IMR-90 (cell line): ENCODE results near the gene GRM4.

Source experiments
- CEBPB ChIP-seq: IDR thresholded peaks from 2 replicates; pipeline ENCODE4 v1.6.1; 2012; ENCODE audit warnings: low read depth, low read length, improper control_type of control experiment
- MXI1 ChIP-seq: IDR thresholded peaks from 2 replicates; pipeline ENCODE4 v1.6.1; 2012; ENCODE audit warnings: low read depth, mild to moderate bottlenecking, low read length, moderate library complexity, borderline replicate concordance
- POLR2A ChIP-seq: IDR thresholded peaks from 2 replicates; pipeline ENCODE4 v1.6.1; 2012; ENCODE audit warnings: mild to moderate bottlenecking, low read depth, low read length
- TF ChIP-seq, protein P1 (sequence below): conservative IDR thresholded peaks from 2 replicates; pipeline ENCODE4 v1.5.1; 2012; ENCODE audit warnings: mild to moderate bottlenecking, low read depth, low read length, improper control_type of control experiment

DNA sequence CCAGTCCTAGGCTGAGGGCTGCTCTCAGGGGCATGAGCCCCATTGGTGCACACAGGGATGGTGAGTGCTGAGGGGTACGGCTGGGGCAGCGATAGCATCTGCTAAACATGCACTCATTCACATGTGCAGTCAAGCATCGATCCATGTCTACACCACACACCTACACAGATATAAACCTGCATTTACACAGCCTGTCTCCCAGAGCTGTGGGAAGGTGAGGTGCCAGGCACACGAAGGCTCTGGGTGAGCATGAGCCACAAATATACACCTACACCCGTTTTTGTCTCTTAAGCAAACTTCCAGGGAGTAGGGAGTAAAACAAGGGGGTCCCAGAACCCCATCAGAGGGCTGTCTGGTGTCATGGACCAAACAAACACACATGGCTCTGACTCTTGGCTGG is 99.3 kb downstream of the GRM4 start:
- TF ChIP-seq, protein P1, sequence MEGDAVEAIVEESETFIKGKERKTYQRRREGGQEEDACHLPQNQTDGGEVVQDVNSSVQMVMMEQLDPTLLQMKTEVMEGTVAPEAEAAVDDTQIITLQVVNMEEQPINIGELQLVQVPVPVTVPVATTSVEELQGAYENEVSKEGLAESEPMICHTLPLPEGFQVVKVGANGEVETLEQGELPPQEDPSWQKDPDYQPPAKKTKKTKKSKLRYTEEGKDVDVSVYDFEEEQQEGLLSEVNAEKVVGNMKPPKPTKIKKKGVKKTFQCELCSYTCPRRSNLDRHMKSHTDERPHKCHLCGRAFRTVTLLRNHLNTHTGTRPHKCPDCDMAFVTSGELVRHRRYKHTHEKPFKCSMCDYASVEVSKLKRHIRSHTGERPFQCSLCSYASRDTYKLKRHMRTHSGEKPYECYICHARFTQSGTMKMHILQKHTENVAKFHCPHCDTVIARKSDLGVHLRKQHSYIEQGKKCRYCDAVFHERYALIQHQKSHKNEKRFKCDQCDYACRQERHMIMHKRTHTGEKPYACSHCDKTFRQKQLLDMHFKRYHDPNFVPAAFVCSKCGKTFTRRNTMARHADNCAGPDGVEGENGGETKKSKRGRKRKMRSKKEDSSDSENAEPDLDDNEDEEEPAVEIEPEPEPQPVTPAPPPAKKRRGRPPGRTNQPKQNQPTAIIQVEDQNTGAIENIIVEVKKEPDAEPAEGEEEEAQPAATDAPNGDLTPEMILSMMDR, result no peak
- TF ChIP-seq POLR2A (no peak), CEBPB (no peak), MXI1 (no peak)
